Stimulated activated CD8-positive, alpha-beta memory T cell treated with anti-CD3 and anti-CD28 coated beads, Interleukin-7, amount 100 ng/mL, for 4 hours (primary cell): ENCODE results near the gene MORN1.
"Not testable (repeated sequence)": the region's sequence is repeated elsewhere in the genome, so short reads cannot be mapped to it uniquely, and the experiment has no call there.

ENCODE experiments used
- DNase-seq, 2 donors: peaks; one replicate each; pipeline ENCODE4 v3.0.0-alpha.2; 2020; ENCODE audit warnings: low read depth in 2 of 2

Gene MORN1

GRCh38 chr1:2391041-2391930 is at the start of gene MORN1, which contains the start of gene RER1:
Gene MORN1 (minus strand): TSS chr1:2391554. CDS start chr1:2391533, 21 bp downstream.
Gene RER1 (plus strand): TSS chr1:2391841. CDS start chr1:2395791, 3,950 bp downstream.
- DNase-seq: peak; percentile 95 to 99

- DNase-seq: not testable (repeated sequence)
These were observed 49.0 kb upstream of the MORN1 start for GRCh38 chr1:2440346-2440745.

- DNase-seq: no peak
These were observed 48.0 kb upstream of the MORN1 start for GRCh38 chr1:2439369-2439768.

GRCh38 chr1:2438641-2439040 is 47.3 kb upstream of the MORN1 start:
- DNase-seq: no peak

- DNase-seq: no peak
These were observed 46.7 kb upstream of the MORN1 start for GRCh38 chr1:2438038-2438437.

- DNase-seq: no peak
These were observed 46.3 kb upstream of the MORN1 start for GRCh38 chr1:2437617-2438016.

GRCh38 chr1:2436876-2437275 is 45.5 kb upstream of the MORN1 start:
- no peak for DNase-seq

GRCh38 chr1:2435746-2436355 is 44.5 kb upstream of the MORN1 start:
- DNase-seq: no peak

- no peak for DNase-seq
These were observed 43.7 kb upstream of the MORN1 start for GRCh38 chr1:2435091-2435490.

GRCh38 chr1:2433936-2434655 is 42.7 kb upstream of the MORN1 start:
- no peak for DNase-seq

GRCh38 chr1:2433196-2433595 is 41.8 kb upstream of the MORN1 start:
- no peak for DNase-seq

- DNase-seq: no peak
These were observed 41.1 kb upstream of the MORN1 start for GRCh38 chr1:2432441-2432844.

- DNase-seq: no peak
These were observed 40.2 kb upstream of the MORN1 start for GRCh38 chr1:2431518-2431917.

- no peak for DNase-seq
These were observed 39.7 kb upstream of the MORN1 start for GRCh38 chr1:2431103-2431502.

GRCh38 chr1:2430592-2430973 is 39.2 kb upstream of the MORN1 start:
- DNase-seq: no peak

- no peak for DNase-seq
These were observed 38.6 kb upstream of the MORN1 start for GRCh38 chr1:2429780-2430591.

- DNase-seq: no peak
These were observed 37.1 kb upstream of the MORN1 start for GRCh38 chr1:2428490-2428889.

GRCh38 chr1:2427976-2428375 is 36.6 kb upstream of the MORN1 start:
- DNase-seq: no peak

GRCh38 chr1:2427051-2427450 is 35.7 kb upstream of the MORN1 start:
- no peak for DNase-seq

- DNase-seq: no peak
These were observed 35.2 kb upstream of the MORN1 start for GRCh38 chr1:2426540-2426939.

GRCh38 chr1:2425892-2426291 is 34.5 kb upstream of the MORN1 start:
- no peak for DNase-seq

- no peak for DNase-seq
These were observed 31.2 kb upstream of the MORN1 start for GRCh38 chr1:2422523-2422922.
